Measurements from ENCODE around the gene DZIP3.

DNA sequence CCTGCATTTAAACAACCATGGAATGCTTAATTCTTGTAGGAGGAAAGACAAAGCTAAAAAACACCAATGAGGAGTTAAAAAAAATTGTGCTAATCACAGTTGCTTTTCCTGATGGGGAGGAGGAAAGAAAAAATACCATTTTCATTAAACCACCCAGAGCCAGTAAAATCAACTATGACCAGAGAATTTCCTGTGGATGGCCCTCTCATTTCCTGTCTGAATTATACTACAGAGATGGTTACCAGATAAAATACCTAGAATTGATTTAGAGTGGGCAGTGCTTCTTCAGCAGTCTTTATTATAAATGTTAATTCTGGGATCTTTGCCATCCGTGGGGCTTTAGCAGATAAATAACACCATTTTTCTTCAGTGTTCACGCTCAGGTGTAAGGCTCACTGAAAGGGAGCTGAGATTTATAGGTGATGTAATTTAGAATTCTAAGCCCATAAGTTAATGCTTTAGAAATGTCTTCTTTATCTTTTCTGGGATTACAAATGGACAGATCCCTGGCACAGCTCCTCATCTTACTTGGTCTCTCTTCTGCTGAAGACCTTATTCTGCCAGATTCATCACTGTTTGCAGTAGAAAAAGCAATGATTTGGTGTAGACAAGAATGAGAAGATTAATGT, 129.8 kb downstream of the DZIP3 start:
- no peak for TF ChIP-seq POLR2A (IDR thresholded peaks at IDR 0.05)
- TF ChIP-seq, protein P1, sequence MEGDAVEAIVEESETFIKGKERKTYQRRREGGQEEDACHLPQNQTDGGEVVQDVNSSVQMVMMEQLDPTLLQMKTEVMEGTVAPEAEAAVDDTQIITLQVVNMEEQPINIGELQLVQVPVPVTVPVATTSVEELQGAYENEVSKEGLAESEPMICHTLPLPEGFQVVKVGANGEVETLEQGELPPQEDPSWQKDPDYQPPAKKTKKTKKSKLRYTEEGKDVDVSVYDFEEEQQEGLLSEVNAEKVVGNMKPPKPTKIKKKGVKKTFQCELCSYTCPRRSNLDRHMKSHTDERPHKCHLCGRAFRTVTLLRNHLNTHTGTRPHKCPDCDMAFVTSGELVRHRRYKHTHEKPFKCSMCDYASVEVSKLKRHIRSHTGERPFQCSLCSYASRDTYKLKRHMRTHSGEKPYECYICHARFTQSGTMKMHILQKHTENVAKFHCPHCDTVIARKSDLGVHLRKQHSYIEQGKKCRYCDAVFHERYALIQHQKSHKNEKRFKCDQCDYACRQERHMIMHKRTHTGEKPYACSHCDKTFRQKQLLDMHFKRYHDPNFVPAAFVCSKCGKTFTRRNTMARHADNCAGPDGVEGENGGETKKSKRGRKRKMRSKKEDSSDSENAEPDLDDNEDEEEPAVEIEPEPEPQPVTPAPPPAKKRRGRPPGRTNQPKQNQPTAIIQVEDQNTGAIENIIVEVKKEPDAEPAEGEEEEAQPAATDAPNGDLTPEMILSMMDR (IDR thresholded peaks at IDR 0.05) = no peak

Measured in body of pancreas (tissue), 4 donors.